ENCODE data around the gene NCKAP1. TPM values are rescaled to one million over a fixed set of nuclear protein-coding genes. Genes with fewer than 3 reads are reported as not detected.
A peak's percentile ranks its signal among the peaks of the same experiment; 100 is the strongest.
"Not testable (repeated sequence)": the region's sequence is repeated elsewhere in the genome, so short reads cannot be mapped to it uniquely, and the experiment has no call there.

NCKAP1 gene, protein sequence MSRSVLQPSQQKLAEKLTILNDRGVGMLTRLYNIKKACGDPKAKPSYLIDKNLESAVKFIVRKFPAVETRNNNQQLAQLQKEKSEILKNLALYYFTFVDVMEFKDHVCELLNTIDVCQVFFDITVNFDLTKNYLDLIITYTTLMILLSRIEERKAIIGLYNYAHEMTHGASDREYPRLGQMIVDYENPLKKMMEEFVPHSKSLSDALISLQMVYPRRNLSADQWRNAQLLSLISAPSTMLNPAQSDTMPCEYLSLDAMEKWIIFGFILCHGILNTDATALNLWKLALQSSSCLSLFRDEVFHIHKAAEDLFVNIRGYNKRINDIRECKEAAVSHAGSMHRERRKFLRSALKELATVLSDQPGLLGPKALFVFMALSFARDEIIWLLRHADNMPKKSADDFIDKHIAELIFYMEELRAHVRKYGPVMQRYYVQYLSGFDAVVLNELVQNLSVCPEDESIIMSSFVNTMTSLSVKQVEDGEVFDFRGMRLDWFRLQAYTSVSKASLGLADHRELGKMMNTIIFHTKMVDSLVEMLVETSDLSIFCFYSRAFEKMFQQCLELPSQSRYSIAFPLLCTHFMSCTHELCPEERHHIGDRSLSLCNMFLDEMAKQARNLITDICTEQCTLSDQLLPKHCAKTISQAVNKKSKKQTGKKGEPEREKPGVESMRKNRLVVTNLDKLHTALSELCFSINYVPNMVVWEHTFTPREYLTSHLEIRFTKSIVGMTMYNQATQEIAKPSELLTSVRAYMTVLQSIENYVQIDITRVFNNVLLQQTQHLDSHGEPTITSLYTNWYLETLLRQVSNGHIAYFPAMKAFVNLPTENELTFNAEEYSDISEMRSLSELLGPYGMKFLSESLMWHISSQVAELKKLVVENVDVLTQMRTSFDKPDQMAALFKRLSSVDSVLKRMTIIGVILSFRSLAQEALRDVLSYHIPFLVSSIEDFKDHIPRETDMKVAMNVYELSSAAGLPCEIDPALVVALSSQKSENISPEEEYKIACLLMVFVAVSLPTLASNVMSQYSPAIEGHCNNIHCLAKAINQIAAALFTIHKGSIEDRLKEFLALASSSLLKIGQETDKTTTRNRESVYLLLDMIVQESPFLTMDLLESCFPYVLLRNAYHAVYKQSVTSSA
- 32.2 TPM for total RNA-seq

DNA sequence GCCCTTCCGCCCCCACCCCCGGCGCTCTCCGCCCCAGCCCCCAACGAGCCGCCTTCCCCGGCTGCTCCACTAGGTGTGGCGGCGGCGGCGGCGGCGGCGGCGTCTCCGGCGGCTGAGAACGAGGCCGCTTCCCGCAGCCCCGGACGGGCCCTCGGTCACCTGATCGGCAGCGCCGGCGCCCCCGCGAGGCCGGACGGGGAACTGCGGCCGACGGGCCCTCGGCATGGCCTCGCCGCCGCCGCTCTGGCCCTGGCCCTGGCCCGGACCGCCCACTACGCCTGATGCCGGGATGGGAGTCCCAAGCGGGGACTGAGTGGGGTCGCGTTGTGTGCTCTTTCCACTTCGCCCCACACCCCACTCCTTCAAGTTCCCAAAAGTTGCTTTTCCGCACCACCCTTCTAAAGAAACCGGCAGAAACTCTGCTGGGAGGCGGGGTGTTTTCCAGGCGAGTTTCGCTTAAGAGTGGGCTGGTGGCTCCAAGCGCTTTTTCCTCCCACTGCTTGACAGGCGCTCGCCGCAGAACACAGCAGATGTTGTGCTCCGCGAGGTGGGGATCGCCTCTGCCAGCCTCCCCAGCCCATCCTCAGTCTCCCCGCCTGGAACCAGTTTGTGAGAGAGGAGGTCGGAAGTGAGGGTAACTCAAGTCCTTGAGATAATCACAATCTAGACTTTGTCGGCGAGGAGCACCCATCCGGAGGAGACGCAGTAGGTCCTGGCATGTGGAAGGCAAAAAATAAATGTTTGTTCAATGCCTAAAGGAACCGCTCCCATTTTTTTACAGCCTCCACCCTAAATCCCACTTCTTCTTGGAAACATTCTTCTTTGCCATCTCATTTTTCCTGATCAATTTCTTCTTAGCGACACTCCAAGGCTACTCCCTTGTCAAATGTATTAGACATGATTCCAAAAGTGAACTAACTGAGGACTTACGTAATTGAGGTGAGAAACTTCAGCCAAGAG is at the start of gene NCKAP1:
NCKAP1 (minus strand) TSS at position 117 of the 960 bp plus-strand sequence. CDS start 358 bp downstream, outside the sequence.
- ATAC-seq, result peak; percentile 92
- DNase-seq (ENCODE audit: low spot score), result peak; percentile 95

DNA sequence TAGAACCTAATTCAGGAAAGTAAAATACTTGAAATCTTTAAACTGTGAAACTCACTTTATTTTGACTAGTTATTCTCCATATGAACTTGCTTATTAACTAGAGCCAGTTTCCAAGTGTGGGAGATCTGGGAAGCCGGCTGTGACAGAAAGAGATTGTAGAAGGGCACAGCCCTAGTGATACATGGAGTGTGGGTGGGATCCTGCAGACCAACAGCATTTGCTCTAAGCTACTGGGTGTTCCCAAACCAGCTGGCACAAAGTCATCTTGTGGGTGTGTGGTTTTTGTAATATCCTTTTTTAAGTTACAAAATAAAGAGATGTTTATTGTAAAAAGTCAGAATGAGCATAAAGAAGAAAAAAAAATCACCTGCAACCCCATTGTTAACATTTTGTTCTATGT is 43.7 kb upstream of the NCKAP1 start:
- DNase-seq (ENCODE audit: low spot score), result no peak
- ATAC-seq, result no peak

DNA sequence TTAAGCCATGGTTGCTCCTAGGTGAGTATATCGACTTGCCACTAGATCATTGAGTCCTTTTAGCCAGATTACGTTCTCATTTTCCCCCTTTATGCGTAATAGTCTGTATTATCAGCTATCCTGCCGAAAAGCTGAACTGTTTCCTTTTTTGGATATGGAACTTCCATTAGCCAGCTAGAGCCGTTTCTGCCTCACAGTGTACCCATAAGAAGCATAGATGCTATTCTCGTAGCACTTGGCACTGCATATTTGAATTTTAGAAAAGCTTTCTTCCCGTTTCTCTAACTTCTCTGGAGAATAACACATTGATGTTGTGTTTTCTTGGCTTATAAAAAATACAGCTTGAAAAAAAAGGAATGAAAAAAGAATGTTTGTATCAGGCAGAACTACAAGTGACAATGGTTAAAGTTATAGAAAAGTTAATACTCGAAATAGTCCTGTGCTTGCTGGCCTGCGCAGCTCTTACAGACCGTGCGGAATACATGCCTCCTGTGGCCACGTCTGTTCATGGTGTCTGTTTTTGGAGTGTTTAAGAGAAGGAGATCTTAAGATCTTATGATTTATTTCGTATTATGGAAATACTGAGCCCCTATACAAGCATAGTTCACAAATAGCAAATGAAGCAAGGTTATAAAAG is 41.0 kb upstream of the NCKAP1 start:
- DNase-seq (ENCODE audit: low spot score) (no peak), ATAC-seq (peak; percentile 25)

DNA sequence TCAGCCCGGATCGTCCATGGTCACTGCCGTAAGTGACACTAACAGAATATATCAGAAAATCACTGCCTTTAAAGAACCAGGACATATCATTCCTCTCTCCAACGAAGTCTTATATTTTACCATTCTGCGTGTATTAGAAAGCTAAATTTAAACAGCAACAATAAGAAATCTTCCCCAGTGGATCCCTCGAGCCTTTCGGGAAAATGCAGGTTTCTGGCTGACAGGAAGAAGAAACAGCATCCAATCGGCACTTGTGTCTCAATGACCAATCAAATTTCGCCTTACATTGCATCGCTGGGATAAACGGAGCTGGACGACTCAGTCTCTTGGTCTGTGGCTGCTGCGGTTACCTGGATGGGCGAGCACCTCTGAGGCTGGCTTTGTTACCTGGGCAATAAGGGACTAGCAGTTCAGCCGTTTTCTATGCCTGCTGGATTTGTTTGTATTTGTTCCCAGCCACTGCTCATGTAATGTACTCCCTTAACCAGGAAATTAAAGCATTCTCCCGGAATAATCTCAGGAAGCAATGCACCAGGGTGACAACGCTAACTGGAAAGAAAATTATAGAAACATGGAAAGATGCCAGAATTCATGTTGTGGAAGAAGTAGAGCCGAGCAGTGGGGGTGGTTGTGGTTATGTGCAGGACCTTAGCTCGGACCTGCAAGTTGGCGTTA is 40.3 kb upstream of the NCKAP1 start, which contains the start of gene DUSP19:
DUSP19 (plus strand) TSS at position 284 of the 675 bp plus-strand sequence; CDS start at position 471, 187 bp downstream.
- peak; percentile 94 for DNase-seq (ENCODE audit: low spot score)
- peak; percentile 98 for ATAC-seq

DNA sequence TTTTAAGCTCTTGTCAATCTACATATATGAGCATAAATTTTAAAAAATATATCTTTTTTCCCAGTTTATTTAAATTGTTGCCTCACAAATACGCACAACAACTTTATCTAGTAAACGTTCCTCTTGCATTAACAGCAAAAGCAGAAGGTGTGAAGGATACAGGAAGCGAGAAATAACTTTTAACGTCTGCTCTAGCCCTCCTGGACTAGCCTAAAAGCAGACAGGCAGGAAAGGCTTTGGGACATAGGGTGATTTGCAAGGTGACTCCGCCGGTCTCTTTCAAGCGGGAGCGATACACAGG is 39.9 kb upstream of the NCKAP1 start:
- peak; percentile 58 for DNase-seq (ENCODE audit: low spot score)

DNA sequence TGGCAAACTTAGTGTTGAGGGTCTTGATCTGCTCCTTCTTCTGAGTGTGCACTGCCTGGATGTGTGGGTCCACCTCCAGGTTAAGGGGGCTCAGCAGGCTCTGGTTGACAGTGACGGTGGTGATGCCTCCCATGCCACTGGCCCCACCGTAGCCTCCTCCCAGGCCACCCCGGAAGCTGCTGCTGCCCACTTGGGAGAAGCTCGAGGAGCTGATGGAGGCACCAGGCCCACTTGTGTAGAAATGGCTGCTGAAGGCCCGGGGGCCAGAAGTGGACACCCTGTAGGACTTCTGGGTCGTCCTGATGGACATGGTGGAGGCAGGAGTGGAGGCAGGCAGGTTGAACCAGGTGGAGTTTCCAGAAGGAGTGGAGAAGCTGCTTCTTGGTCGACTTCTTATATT is 33.9 kb upstream of the NCKAP1 start:
- DNase-seq (ENCODE audit: low spot score) (no peak), ATAC-seq (no peak)

More for the DNA sequence above, 39.9 kb upstream of the NCKAP1 start:
- peak; percentile 85 for ATAC-seq

DNA sequence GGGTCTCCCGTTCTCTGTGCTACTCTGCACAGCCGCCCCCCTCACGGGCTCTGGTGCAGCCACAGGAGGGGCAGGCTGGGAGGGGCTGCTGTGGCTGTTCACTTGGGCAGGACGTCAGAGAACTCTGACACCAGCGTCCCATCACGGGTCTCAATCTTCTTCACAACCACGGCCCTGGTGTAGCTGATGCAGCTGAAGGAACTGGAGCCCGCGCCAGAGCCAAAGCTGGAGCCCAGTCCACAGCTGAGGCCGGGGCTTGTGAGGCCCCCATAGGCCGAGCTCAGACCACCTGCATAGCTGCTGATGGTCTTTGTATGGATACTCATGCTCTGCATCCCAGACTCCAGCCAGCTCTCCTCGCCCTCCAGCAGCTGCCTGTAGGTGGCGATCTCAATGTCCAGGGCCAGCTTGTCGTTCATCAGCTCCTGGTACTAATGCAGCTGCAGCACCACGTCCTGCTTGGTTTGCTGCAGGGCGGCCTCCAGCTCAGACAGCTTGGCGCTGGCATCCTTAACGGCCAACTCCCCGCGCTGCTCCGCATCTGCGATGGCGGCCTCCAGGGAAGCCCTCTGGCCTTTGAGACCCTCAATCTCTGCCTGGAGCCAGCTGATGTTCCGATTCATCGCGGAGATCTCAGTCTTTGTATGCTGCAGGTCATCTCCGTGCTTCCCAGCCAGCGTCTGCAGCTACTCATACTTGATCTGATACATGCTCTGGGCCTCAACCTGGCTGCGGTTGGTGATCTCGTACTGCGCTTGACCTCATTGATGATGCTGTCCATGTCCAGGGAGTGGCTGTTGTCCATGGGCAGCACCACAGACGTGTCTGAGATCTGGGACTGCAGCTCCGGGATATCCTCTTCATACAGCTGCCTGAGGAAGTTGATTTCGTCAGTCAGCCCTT is 32.9 kb upstream of the NCKAP1 start:
- peak; percentile 32 for ATAC-seq
- DNase-seq (ENCODE audit: low spot score), result no peak

DNA sequence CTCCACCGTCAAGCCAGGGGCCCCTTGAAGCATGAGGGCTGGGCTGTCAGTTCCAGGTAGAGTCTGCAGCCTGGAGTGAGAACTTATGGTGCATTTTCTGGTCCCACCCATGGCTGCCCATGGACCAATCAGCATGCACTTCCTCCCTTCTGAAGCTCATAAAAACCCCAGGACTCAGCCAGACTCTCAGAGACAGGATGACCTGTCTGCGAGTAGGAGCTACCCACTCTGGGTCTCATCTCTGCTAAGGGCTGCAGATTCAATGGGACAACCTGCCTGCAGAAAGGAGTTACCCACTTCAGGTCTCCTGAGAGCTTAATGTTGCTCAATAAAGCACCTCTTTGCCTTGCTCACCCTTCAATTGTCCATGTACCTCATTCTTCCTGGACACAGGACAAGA is 30.9 kb upstream of the NCKAP1 start:
- no peak for DNase-seq (ENCODE audit: low spot score)
- ATAC-seq, result no peak

DNA sequence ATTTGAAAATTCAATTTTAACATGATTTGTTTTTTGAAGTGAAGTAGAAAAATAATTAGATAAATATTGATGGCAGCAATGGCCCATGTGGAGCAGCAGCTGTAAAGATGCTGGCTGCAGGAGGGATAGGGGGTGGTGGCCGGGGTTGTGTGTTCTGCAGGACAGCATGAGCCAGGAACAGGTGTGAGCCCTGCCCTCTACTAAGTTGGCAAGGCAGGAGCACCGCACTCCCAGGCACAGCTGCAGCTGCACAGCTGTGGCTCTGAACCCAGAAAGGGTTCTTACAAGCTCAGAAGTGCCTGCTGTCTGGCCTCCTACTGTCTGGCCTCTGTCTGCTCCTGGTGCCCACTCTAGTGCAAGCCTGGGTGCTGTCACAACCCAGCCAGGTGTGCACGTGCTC is 30.3 kb upstream of the NCKAP1 start:
- DNase-seq (ENCODE audit: low spot score) (no peak), ATAC-seq (no peak)

DNA sequence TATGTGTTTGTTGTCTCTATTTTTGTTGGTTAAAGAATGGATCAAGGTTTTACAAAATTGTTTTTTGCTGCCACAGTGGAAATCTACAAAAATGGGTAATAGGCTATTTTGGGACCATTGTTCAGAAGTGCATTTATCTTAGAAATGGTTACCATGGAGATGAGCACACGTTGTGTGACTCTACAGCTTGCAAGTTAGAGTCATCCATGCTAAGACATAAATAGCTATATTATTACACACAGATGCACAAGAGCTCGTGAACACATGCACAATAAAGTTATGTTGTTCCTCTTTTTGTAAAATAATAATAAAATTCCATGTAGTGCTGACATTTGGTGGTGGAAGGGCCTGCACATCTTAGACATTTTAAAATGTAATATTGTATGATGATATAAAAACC is 24.8 kb upstream of the NCKAP1 start:
- no peak for ATAC-seq
- no peak for DNase-seq (ENCODE audit: low spot score)

DNA sequence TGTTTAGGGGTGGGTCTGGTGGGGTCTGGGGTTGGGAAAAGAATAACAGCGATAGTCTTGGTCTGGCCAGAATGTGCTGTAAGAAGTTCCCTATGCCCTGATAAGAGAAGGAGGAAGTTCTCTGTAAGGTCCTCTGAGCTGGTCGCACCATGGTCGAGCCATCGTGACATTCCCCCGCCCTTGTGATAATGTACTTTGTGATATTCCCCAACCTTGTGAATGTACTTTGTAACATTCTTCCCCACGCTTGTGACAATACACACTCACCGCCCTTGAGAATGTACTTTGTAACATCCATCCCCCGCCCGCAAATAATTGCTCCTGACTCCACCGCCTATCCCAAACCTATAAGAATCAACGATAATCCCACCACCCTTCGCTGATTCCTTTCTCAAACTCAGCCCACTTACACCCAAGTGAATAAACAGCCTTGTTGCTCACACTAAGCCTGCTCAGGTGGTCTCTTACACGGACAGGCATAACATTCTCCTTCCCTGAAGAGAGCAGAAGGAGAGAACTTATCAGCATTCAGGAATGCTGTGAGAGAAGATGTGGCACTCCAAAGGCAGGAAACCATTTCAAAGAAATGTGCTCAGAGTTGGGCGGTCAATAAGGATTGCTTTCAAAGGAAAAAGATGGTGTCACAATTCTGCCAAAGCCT is 22.4 kb upstream of the NCKAP1 start:
- DNase-seq (ENCODE audit: low spot score) (no peak), ATAC-seq (no peak)

DNA sequence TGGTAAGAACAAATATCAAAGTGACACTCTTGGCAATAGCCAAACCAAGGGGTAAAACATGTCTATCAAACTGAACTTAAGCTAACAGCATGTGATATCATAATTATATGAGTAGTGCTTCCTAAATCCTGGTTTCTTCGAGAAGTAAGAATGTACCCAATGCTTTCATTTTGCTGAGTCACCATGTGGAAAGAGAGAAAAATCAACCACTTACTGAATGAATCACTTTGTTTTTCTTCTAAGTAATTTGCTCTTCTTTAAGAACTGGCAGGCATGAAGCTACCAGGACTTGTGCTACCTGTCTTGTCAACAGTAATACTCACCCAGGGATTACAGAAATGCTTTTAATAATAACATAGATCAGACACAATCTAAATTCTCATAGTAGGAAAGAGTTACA is 21.3 kb upstream of the NCKAP1 start:
- no peak for ATAC-seq
- DNase-seq (ENCODE audit: low spot score), result no peak

DNA sequence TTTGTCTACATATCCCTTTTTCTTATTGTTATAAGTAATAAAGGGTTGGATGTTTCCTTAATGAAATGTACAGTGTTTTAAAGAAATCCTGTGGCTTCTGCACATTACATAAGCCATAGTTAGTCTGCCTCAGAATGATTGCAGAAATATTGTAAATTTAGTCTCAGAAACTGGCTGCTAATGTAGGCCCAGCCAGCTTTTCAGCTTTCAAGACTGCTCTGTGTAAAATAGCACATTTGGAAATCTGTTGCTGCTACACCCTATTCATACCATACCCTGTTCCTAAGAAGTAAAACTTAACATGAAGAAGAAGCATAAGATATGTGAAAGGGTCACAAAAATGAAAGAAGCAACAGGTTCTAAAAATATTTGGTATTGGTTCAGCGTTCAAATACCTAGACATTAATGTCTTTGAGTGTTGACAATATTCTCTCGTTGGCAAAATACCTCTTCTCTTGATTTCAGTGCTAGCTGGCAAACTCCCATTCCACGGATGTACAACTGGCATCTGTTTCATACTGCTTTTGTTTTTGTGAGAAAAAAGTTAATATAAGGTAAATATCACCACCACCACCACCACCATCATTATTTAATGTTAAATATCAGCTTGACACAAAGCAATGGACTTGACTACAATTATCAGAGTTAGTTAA is 19.2 kb upstream of the NCKAP1 start:
- ATAC-seq (peak; percentile 72), DNase-seq (ENCODE audit: low spot score) (no peak)

DNA sequence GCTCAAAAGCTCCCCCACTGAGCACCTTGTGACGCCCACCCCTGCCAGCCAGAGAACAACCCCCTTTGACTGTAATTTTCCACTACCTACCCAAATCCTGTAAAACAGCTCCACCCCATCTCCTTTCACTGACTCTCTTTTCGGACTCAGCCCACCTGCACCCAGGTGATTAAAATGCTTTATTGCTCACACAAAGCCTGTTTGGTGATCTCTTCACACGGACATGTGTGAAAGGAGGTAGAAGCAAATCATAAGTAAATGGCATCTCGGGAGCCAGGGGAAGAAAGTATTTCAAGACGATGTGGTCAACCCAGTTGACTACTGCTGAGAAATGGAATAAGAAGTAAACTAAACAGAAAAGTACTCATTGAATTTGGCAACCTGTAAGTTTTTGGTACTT is 11.2 kb upstream of the NCKAP1 start:
- no peak for DNase-seq (ENCODE audit: low spot score)
- ATAC-seq, result no peak

DNA sequence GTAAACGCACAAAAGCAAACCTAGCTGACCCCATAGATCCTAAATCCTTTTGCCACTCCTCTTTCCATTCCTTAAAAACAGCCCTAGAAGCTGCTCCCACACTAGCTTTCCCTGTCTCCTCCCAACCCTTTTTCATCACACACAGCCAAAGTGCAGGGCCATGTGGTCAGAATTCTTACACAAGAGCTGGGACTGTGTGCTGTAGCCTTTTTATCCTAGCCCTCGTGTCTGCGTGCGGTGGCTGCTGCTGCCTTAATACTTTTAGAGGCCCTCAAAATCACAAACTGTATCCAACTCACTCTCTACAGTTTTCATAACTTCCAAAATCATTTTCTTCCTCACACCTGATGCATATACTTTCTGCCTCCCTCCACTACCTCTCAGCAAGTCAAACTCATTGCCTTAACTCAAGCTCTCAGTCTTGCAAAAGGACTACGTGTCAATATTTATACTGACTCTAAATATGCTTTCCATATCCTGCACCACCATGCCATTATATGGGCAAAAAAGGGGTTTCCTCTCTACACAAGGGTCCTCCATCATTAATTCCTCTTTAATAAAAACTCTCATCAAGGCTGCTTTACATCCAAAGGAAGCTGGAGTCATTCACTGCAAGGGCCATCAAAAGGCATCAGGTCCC is 9.3 kb upstream of the NCKAP1 start:
- DNase-seq (ENCODE audit: low spot score); ATAC-seq: not testable (repeated sequence)

DNA sequence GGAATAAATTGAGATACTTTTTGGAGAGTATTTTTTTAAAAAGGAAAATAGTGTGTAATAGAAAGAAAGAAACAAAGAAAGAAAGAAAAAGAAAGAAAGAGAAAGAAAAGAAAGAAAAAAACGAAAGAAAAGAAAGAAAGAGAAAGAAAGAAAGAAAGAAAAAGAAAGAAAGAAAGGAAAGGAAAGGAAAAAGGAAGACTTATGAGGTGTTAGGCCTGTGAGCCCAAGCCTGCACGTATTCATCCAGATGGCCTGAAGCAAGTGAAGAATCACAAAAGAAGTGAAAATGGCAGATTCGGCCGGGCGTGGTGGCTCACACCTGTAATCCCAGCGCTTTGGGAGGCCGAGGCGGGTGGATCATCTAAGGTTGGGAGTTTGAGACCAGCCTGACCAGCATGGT is 5.3 kb upstream of the NCKAP1 start:
- not testable (repeated sequence) for DNase-seq (ENCODE audit: low spot score); ATAC-seq

DNA sequence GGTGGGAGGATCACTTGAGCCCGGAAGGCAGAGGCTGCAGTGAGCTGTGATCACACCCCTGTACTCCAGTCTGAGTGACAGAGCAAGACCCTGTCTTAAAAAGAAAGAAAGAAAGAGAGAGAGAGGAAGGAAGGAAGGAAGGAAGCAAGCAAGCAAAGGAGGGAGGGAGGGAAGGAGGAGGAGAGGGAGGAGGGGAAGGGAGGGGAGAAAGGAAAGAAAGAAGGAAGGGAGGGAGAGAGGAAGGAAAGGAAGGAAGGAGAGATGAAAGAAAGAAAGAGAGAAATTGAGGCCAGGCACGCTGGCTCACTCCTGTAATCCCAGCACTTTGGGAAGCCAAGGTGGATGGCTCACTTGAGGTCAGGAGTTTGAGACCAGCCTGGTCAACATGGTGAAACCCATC is 2.3 kb upstream of the NCKAP1 start:
- no peak for ATAC-seq

More for the DNA sequence above, 2.3 kb upstream of the NCKAP1 start:
- DNase-seq (ENCODE audit: low spot score), result no peak

Data from left lobe of liver (tissue), 2 donors.